H1 (cell line): ENCODE data around the gene CWC25. TPM values are rescaled to one million over a fixed set of nuclear protein-coding genes. Genes with fewer than 3 reads are reported as not detected.

Source experiments
- CTCF ChIA-PET: fragments of 300-600 bp; sonication (Branson Sonifier 250); formaldehyde crosslinking; loops from one replicate; lab custom pipeline; 2021; ENCODE audit not compliant: partially characterized antibody; lab: Charles Lee
- POLR2A ChIA-PET: fragments of 300-600 bp; sonication (Branson Sonifier 250); formaldehyde crosslinking; loops from one replicate; lab custom pipeline; 2021; ENCODE audit warnings: inconsistent platforms; ENCODE audit not compliant: partially characterized antibody; lab: Charles Lee
- DNase-seq, 2 experiments: peaks; one replicate each; pipeline versions ENCODE4 v3.0.0 to v3.0.0-alpha.2; 2010 to 2022; ENCODE audit warnings: low spot score in 2 of 2, low read depth in 1 of 2, mixed read lengths in 1 of 2
- FAIRE-seq: peaks from 2 replicates; lab custom pipeline; 2011; peaks lifted over from hg19 to GRCh38; lab: Jason Lieb, UNC
- H2AFZ ChIP-seq: 2 replicates; pipeline ENCODE4 v1.8.1; 2012; ENCODE audit warnings: low read length, inconsistent platforms
- H2AK5ac ChIP-seq: 2 replicates; pipeline ENCODE4 v1.6.1; 2013; ENCODE audit warnings: low read depth, low read length
- H2BK120ac ChIP-seq: replicated peaks from 2 replicates; pipeline ENCODE3; 2013; ENCODE audit warnings: low read depth, low read length, inconsistent platforms
- H2BK12ac ChIP-seq: 2 replicates; pipeline ENCODE4 v1.6.1; 2013; ENCODE audit warnings: low read depth, low read length
- H2BK15ac ChIP-seq: 2 replicates; pipeline ENCODE4 v1.6.1; 2013; ENCODE audit warnings: low read length
- H2BK20ac ChIP-seq: 2 replicates; pipeline ENCODE4 v1.6.1; 2013; ENCODE audit warnings: low read length
- H2BK5ac ChIP-seq: 2 replicates; pipeline ENCODE4 v1.6.1; 2013; ENCODE audit warnings: low read depth, low read length
- H3K14ac ChIP-seq: 2 replicates; pipeline ENCODE4 v1.6.1; 2013; ENCODE audit warnings: inconsistent platforms; ENCODE audit not compliant: insufficient read length
- H3K18ac ChIP-seq: 2 replicates; pipeline ENCODE4 v1.6.1; 2013; ENCODE audit warnings: low read length; ENCODE audit errors: extremely low read depth
- H3K23ac ChIP-seq: 2 replicates; pipeline ENCODE4 v1.6.1; 2013; ENCODE audit warnings: inconsistent platforms; ENCODE audit not compliant: insufficient read length
- H3K23me2 ChIP-seq: 2 replicates; pipeline ENCODE4 v1.6.1; 2013; ENCODE audit warnings: low read depth, low read length
- H3K27ac ChIP-seq: 2 replicates; pipeline ENCODE4 v1.6.1; 2011; ENCODE audit warnings: low read depth, low read length, inconsistent platforms
- H3K27me3 ChIP-seq, 4 experiments: replicated peaks in 1 of 4; 1 replicate in 1 of 4; 2 replicates in 3 of 4; pipeline versions ENCODE4 v1.6.1 to v1.8.1; 2011 to 2013; ENCODE audit warnings: low read length in 3 of 4, mild to moderate bottlenecking in 3 of 4, inconsistent platforms in 2 of 4, mixed read lengths in 2 of 4, moderate library complexity in 1 of 4; ENCODE audit not compliant: control insufficient read depth in 3 of 4, insufficient read depth in 3 of 4; ENCODE audit errors: extremely low read depth in 1 of 4
- H3K36me3 ChIP-seq, 4 experiments: 2 replicates each; pipeline versions ENCODE4 v1.6.1 to v1.8.1; 2011 to 2013; ENCODE audit warnings: mild to moderate bottlenecking in 4 of 4, low read length in 3 of 4, moderate library complexity in 2 of 4, control low read depth in 1 of 4, inconsistent platforms in 1 of 4; ENCODE audit not compliant: insufficient read depth in 4 of 4, control insufficient read depth in 2 of 4
- H3K4ac ChIP-seq: replicated peaks from 2 replicates; pipeline ENCODE3; 2013; ENCODE audit warnings: low read length, low read depth, mixed read lengths, inconsistent platforms; ENCODE audit not compliant: insufficient read length
- H3K4me1 ChIP-seq, 4 experiments: replicated peaks in 1 of 4; 1 replicate in 1 of 4; 2 replicates in 3 of 4; pipeline versions ENCODE4 v1.6.1 to v1.8.1; 2011 to 2013; ENCODE audit warnings: low read length in 3 of 4, inconsistent platforms in 2 of 4, mixed read lengths in 1 of 4; ENCODE audit not compliant: insufficient read depth in 4 of 4, control insufficient read depth in 3 of 4
- H3K4me2 ChIP-seq, 2 experiments: 2 replicates each; pipeline versions ENCODE4 v1.6.1 to v1.8.1; 2011 to 2013; ENCODE audit warnings: low read depth in 2 of 2, low read length in 2 of 2, control low read depth in 1 of 2, inconsistent platforms in 1 of 2, mild to moderate bottlenecking in 1 of 2; ENCODE audit not compliant: insufficient read depth in 1 of 2
- H3K4me3 ChIP-seq, 4 experiments: fragments of 200-600, 300-600 bp in 1 of 4; sonication (generic), shearing (Covaris generic), sonication (Bioruptor Twin) in 1 of 4; 2 replicates each; pipeline versions ENCODE4 v1.5.1 to v1.8.1; 2011 to 2016; ENCODE audit warnings: low read length in 4 of 4, low read depth in 3 of 4, control low read depth in 2 of 4, inconsistent platforms in 2 of 4, mild to moderate bottlenecking in 2 of 4, mixed read lengths in 1 of 4, moderate library complexity in 1 of 4; ENCODE audit not compliant: insufficient read depth in 2 of 4; ENCODE audit errors: extremely low read depth in 1 of 4
- H3K56ac ChIP-seq: replicated peaks from 2 replicates; pipeline ENCODE3; 2013; ENCODE audit warnings: low read depth, mild to moderate bottlenecking, mixed read lengths, low read length, inconsistent platforms; ENCODE audit not compliant: insufficient read length
- H3K79me1 ChIP-seq: 2 replicates; pipeline ENCODE4 v1.6.1; 2013; ENCODE audit warnings: low read depth, low read length, control low read depth
- H3K79me2 ChIP-seq, 2 experiments: 2 replicates each; pipeline versions ENCODE4 v1.6.1 to v1.8.1; 2012 to 2013; ENCODE audit warnings: low read length in 2 of 2, mild to moderate bottlenecking in 2 of 2, inconsistent platforms in 1 of 2; ENCODE audit not compliant: insufficient read depth in 2 of 2, control insufficient read depth in 1 of 2
- H3K9ac ChIP-seq, 4 experiments: replicated peaks in 1 of 4; 1 replicate in 1 of 4; 2 replicates in 3 of 4; pipeline versions ENCODE4 v1.6.1 to v1.8.1; 2011 to 2013; ENCODE audit warnings: low read depth in 3 of 4, low read length in 3 of 4, control low read depth in 2 of 4, mild to moderate bottlenecking in 2 of 4, moderate library complexity in 2 of 4, inconsistent platforms in 1 of 4; ENCODE audit errors: extremely low read depth in 1 of 4
- H3K9me3 ChIP-seq, 2 experiments: 2 replicates each; pipeline versions ENCODE4 v1.6.1 to v1.8.1; 2012 to 2013; ENCODE audit warnings: mild to moderate bottlenecking in 2 of 2, moderate library complexity in 2 of 2, control low read depth in 1 of 2, inconsistent platforms in 1 of 2, low read depth in 1 of 2, low read length in 1 of 2, mixed read lengths in 1 of 2; ENCODE audit not compliant: insufficient read depth in 2 of 2
- H4K20me1 ChIP-seq, 2 experiments: replicated peaks in 1 of 2; 2 replicates each; pipeline versions ENCODE3 to v1.8.1; 2011 to 2013; ENCODE audit warnings: inconsistent platforms in 2 of 2, low read length in 2 of 2, mild to moderate bottlenecking in 1 of 2; ENCODE audit not compliant: insufficient read depth in 2 of 2, control insufficient read depth in 1 of 2
- H4K5ac ChIP-seq: 2 replicates; pipeline ENCODE4 v1.6.1; 2013; ENCODE audit warnings: low read length, low read depth, mixed read lengths, inconsistent platforms; ENCODE audit not compliant: insufficient read length
- H4K8ac ChIP-seq: 2 replicates; pipeline ENCODE4 v1.8.0; 2013; ENCODE audit warnings: mild to moderate bottlenecking, moderate library complexity, low read length, inconsistent platforms; ENCODE audit not compliant: insufficient read depth; ENCODE audit errors: extremely low read depth
- H4K91ac ChIP-seq: replicated peaks from 2 replicates; pipeline ENCODE3; 2013; ENCODE audit warnings: low read length, mixed read lengths, inconsistent platforms; ENCODE audit not compliant: insufficient read length
- ASH2L ChIP-seq: fragments of 200-600, 300-600 bp; sonication (generic); IDR thresholded peaks from one replicate; pipeline ENCODE4 v1.7.1; 2017; ENCODE audit warnings: low read length
- ATF2 ChIP-seq: IDR thresholded peaks from 2 replicates; pipeline ENCODE4 v1.6.1; 2012; ENCODE audit warnings: low read length, inconsistent platforms
- CHD2 ChIP-seq: IDR thresholded peaks from 2 replicates; pipeline ENCODE4 v1.6.1; 2012; ENCODE audit warnings: low read length, improper control_type of control experiment
- HDAC2 ChIP-seq, 2 experiments: fragments of 300-600 bp in 1 of 2; sonication (generic) in 1 of 2; IDR thresholded peaks; 2 replicates each; pipeline ENCODE4 v1.6.1; 2011 to 2012; ENCODE audit warnings: low read depth in 2 of 2, low read length in 2 of 2, mild to moderate bottlenecking in 2 of 2, moderate library complexity in 2 of 2, borderline replicate concordance in 1 of 2, inconsistent platforms in 1 of 2
- JUN ChIP-seq: IDR thresholded peaks from 2 replicates; pipeline ENCODE4 v1.6.1; 2011; ENCODE audit warnings: low read depth, mild to moderate bottlenecking, improper control_type of control experiment, low read length
- MAX ChIP-seq: IDR thresholded peaks from 2 replicates; pipeline ENCODE4 v1.6.1; 2012; ENCODE audit warnings: inconsistent platforms
- POU5F1 ChIP-seq: IDR thresholded peaks from 2 replicates; pipeline ENCODE4 v1.6.1; 2011; ENCODE audit warnings: low read depth, mild to moderate bottlenecking, low read length, moderate library complexity
- RFX5 ChIP-seq: IDR thresholded peaks from 2 replicates; pipeline ENCODE4 v1.6.1; 2011; ENCODE audit warnings: low read depth, low read length, improper control_type of control experiment, borderline replicate concordance
- RXRA ChIP-seq: IDR thresholded peaks from 2 replicates; pipeline ENCODE4 v1.6.1; 2011; ENCODE audit warnings: low read depth, mild to moderate bottlenecking, low read length, moderate library complexity; ENCODE audit not compliant: insufficient read depth
- SAP30 ChIP-seq: fragments of 300-600 bp; sonication (generic); IDR thresholded peaks from 2 replicates; pipeline ENCODE4 v1.7.1; 2012; ENCODE audit warnings: low read length, moderate library complexity, mild to moderate bottlenecking, inconsistent platforms; ENCODE audit not compliant: insufficient read depth, insufficient replicate concordance
- TBP ChIP-seq: IDR thresholded peaks from 2 replicates; pipeline ENCODE4 v1.6.1; 2011; ENCODE audit warnings: low read depth, low read length, improper control_type of control experiment
- TEAD4 ChIP-seq: IDR thresholded peaks from 2 replicates; pipeline ENCODE4 v1.6.1; 2012; ENCODE audit warnings: low read depth, low read length, inconsistent platforms, mixed read lengths
- WGBS, 2 experiments: shearing (Covaris generic) in 1 of 2; methylation state at CpG; one replicate each; pipeline versions ENCODE4 v1.1.6 to v1.1.7; 2013 to 2015; ENCODE audit warnings: low lambda C conversion rate in 2 of 2, mixed read lengths in 2 of 2, inconsistent platforms in 1 of 2, low coverage in 1 of 2, missing lambda C conversion rate in 1 of 2; ENCODE audit not compliant: insufficient replicate concordance in 2 of 2, insufficient coverage in 1 of 2, insufficient read length in 1 of 2; ENCODE audit errors: extremely low coverage in 1 of 2, missing lambda C conversion rate in 1 of 2; 5-methylcytosine and 5-hydroxymethylcytosine counted together
- polyA plus RNA-seq, 7 experiments: library from polyadenylated mRNA; depleted of rRNA in 3 of 7; stranded (reverse) in 5 of 7; unstranded in 2 of 7; fragments of >200 nt in 5 of 7; fragments of 200-250 nt in 2 of 7; gene quantifications; 1 replicate in 5 of 7; 2 replicates in 1 of 7; 4 replicates in 1 of 7; pipeline versions ENCODE4 v1.2.1 to v1.2.3, GENCODE V29; 2011 to 2013; ENCODE audit warnings: missing spikeins in 2 of 7, mixed read lengths in 2 of 7
- total RNA-seq: library from RNA; stranded (reverse); fragmentation: NEBNext Ultra II Directional; extraction: Animal tissue kit (Norgen Biotek cat#: 25700); gene quantifications from 2 replicates; pipeline ENCODE4 v1.2.1, GENCODE V29; 2021

CWC25 gene
- total and polyA plus RNA-seq, 2 of the 8 experiments (the other 6 are each of a cell fraction or from before 2014, with no cell fraction given) = 11.1 to 13.1 TPM

GRCh38 chr17:38809828-38810227 lies 15.3 kb downstream of the CWC25 start:
- H3K36me3 ChIP-seq = peaks cover 12 to 43% (median 28%) of the 10 kb centered on the region in 4 experiments
- no peak for TF ChIP-seq CHD2
- TF ChIP-seq TEAD4 = no peak
- no peak for TF ChIP-seq ASH2L
- TF ChIP-seq HDAC2 (IDR thresholded peaks at IDR 0.05; ENCODE audit: borderline replicate concordance in 1 of 2, low read depth in 2 of 2, low read length in 2 of 2) = no peak
- TF ChIP-seq TBP = no peak
- no peak for TF ChIP-seq POU5F1
- no peak for TF ChIP-seq SAP30
- no peak for TF ChIP-seq JUN
- TF ChIP-seq ATF2 = no peak
- no peak for TF ChIP-seq RFX5
- no peak for TF ChIP-seq RXRA
- no peak for TF ChIP-seq MAX

More at GRCh38 chr17:38809828-38810227, 15.3 kb downstream of the CWC25 start:
- H3K27ac ChIP-seq = no peak overlapping the region
- ChIA-PET POLR2A (interaction anchor here (0.6 to 1.6 kb wide), 3 partner anchors 10 to 34 kb away, joined by 3 to 4 read pairs (median 3); no protein-coding TSS in a partner anchor), CTCF (interaction anchor here (0.8 to 1.2 kb wide), 2 partner anchors 12 to 35 kb away, joined by 5 read pairs; no protein-coding TSS in a partner anchor)
- 94% methylated on average over 7 of the region's 7 CpGs; no CpG with 5 or more reads in 1 of the 2 experiments for WGBS, 2 experiments
- H3K18ac ChIP-seq = no peak overlapping the region
- H3K79me1 ChIP-seq = no peaks in the 10 kb centered on the region
- no peak overlapping the region for H4K91ac ChIP-seq
- H3K56ac ChIP-seq = no peak overlapping the region
- H2BK20ac ChIP-seq = no peak overlapping the region
- no peak overlapping the region for H3K14ac ChIP-seq
- H3K79me2 ChIP-seq = no peaks in the 10 kb centered on the region
- H3K27me3 ChIP-seq = no peaks in the 10 kb centered on the region
- H4K20me1 ChIP-seq = no peaks in the 10 kb centered on the region
- no peak overlapping the region for H2BK120ac ChIP-seq
- no peak overlapping the region for H3K23ac ChIP-seq
- no peak overlapping the region for H4K5ac ChIP-seq
- no peak overlapping the region for H2BK5ac ChIP-seq
- no peaks in the 10 kb centered on the region for H3K9me3 ChIP-seq
- DNase-seq = no peak
- H3K4ac ChIP-seq = no peak overlapping the region
- no peak overlapping the region for H2AFZ ChIP-seq
- no peak overlapping the region for H3K9ac ChIP-seq
- H4K8ac ChIP-seq = no peak overlapping the region
- no peak for FAIRE-seq
- H3K4me3 ChIP-seq = no peak overlapping the region
- no peak overlapping the region for H2BK15ac ChIP-seq
- no peak overlapping the region for H2AK5ac ChIP-seq
- H3K4me2 ChIP-seq = no peak overlapping the region
- no peak overlapping the region for H2BK12ac ChIP-seq
- no peaks in the 10 kb centered on the region for H3K4me1 ChIP-seq
- peaks cover 2% of the 10 kb centered on the region; the same call in 1 of the 2 replicates for H3K23me2 ChIP-seq
